Esophagus muscularis mucosa (tissue), 4 donors: ENCODE results near the gene AGAP3. TPM values are rescaled to one million over a fixed set of nuclear protein-coding genes. Genes with fewer than 3 reads are reported as not detected.
"Not testable (repeated sequence)": the region's sequence is repeated elsewhere in the genome, so short reads cannot be mapped to it uniquely, and the experiment has no call there.

ENCODE experiments used
- DNase-seq: peaks from one replicate; pipeline ENCODE4 v3.0.0-alpha.2; 2017; ENCODE audit errors: extremely low spot score
- H3K27ac ChIP-seq, 4 donors: fragments of 200-600 bp; sonication (generic); replicated peaks in 1 of 4; 1 replicate in 3 of 4; 2 replicates in 1 of 4; pipeline ENCODE4 v1.5.1; 2016 to 2019; ENCODE audit warnings: mild to moderate bottlenecking in 1 of 4
- H3K27me3 ChIP-seq, 4 donors: fragments of 200-600 bp; sonication (generic); one replicate each; pipeline versions ENCODE4 v1.5.1 to v1.6.0; 2016 to 2019
- H3K36me3 ChIP-seq, 4 donors: fragments of 200-600 bp; sonication (generic); one replicate each; pipeline ENCODE4 v1.5.1; 2016 to 2019
- H3K4me1 ChIP-seq, 4 donors: fragments of 200-600 bp; sonication (generic); one replicate each; pipeline ENCODE4 v1.5.1; 2016 to 2019
- H3K4me3 ChIP-seq, 4 donors: fragments of 200-600 bp; sonication (generic); 1 replicate in 2 of 4; 2 replicates in 2 of 4; pipeline ENCODE4 v1.5.1; 2016 to 2019; ENCODE audit warnings: mild to moderate bottlenecking in 4 of 4, moderate library complexity in 1 of 4
- H3K9me3 ChIP-seq, 4 donors: fragments of 200-600 bp; sonication (generic); 1 replicate in 3 of 4; 2 replicates in 1 of 4; pipeline ENCODE4 v1.5.1; 2016 to 2019
- CTCF ChIP-seq, 3 experiments: fragments of 200-600 bp in 2 of 3; fragments of 450-650 bp in 1 of 3; sonication (generic) in 2 of 3; IDR thresholded peaks; one replicate each; pipeline ENCODE4 v1.5.1; 2017 to 2019; ENCODE audit warnings: antibody characterized with exemption in 3 of 3, mild to moderate bottlenecking in 2 of 3, moderate library complexity in 1 of 3
- EP300 ChIP-seq: sonication (generic); formaldehyde crosslinking; IDR thresholded peaks from one replicate; pipeline ENCODE4 v1.6.1; 2017; ENCODE audit warnings: antibody characterized with exemption
- POLR2A ChIP-seq: fragments of 450-650 bp; IDR thresholded peaks from one replicate; pipeline ENCODE4 v1.6.1; 2017; ENCODE audit warnings: antibody characterized with exemption, moderate library complexity, mild to moderate bottlenecking, low read depth
- POLR2AphosphoS5 ChIP-seq, 2 donors: sonication (generic); formaldehyde crosslinking; IDR thresholded peaks; one replicate each; pipeline ENCODE4 v1.6.1; 2017; ENCODE audit warnings: antibody characterized with exemption in 2 of 2
- WGBS: methylation state at CpG from one replicate; pipeline ENCODE4 v1.1.5; 2018; 5-methylcytosine and 5-hydroxymethylcytosine counted together
- intact Hi-C: fragments of 100-400 bp; cut with DNase I; formaldehyde crosslinking; loops from one replicate; pipeline ENCODE4 v1.15.1; 2023
- total RNA-seq, 4 donors: library from RNA; depleted of rRNA; stranded (reverse); fragments of >200 nt; gene quantifications; one replicate each; pipeline versions ENCODE4 v1.1.0 to v1.2.1, GENCODE V29; 2016

Gene AGAP3
- total RNA-seq = 10 to 100 TPM; 33.8 to 71.2 (median 60.0) TPM

GRCh38 chr7:151085691-151086620 lies at the start of gene AGAP3:
Gene AGAP3 (plus strand): TSS chr7:151086475. CDS start chr7:151086742, 267 bp downstream.
- TF ChIP-seq CTCF (IDR thresholded peaks at IDR 0.05) = no peak
- peak; percentile 77 to 93 for TF ChIP-seq POLR2AphosphoS5 (IDR thresholded peaks at IDR 0.05)
- TF ChIP-seq POLR2A = peak; percentile 73
- intact Hi-C loops = no loop called here
- Histone ChIP-seq H3K36me3 (peaks cover 0 to 2% (median 0%) of the 10 kb centered on the region in 4 donors), H3K27ac (peak within 1 kb of the TSS; percentile 88 to 93 (median 90)), H3K4me3 (peak within 1 kb of the TSS; percentile 77 to 89 (median 80)), H3K9me3 (no peaks in the 10 kb centered on the region), H3K27me3 (no peaks in the 10 kb centered on the region), H3K4me1 (peaks cover 61 to 74% (median 71%) of the 10 kb centered on the region in 4 donors)
- DNase-seq = peak; percentile 96
- WGBS = 2% methylated on average over 20 of the region's 84 CpGs

GRCh38 chr7:151038951-151039849 lies 47.1 kb upstream of the AGAP3 start:
- Histone ChIP-seq H3K36me3 (peaks cover 24 to 78% (median 63%) of the 10 kb centered on the region in 4 donors), H3K27me3 (no peaks in the 10 kb centered on the region), H3K4me1 (peaks cover 17 to 19% (median 18%) of the 10 kb centered on the region in 4 donors), H3K27ac (peak overlapping the region; percentile 22 to 50 (median 28)), H3K4me3 (no peak overlapping the region), H3K9me3 (no peaks in the 10 kb centered on the region)
- no peak for TF ChIP-seq EP300
- no peak for TF ChIP-seq CTCF (IDR thresholded peaks at IDR 0.05)
- TF ChIP-seq POLR2AphosphoS5 (IDR thresholded peaks at IDR 0.05) = peak; percentile 48 to 53
- intact Hi-C loops = no loop called here
- DNase-seq = no peak
- 36% methylated on average over 12 of the region's 12 CpGs for WGBS

GRCh38 chr7:151039850-151040548 lies 46.3 kb upstream of the AGAP3 start:
- no peaks in the 10 kb centered on the region for H3K9me3 ChIP-seq
- no peak for DNase-seq
- 74% methylated on average over 18 of the region's 18 CpGs for WGBS
- peaks cover 17 to 19% (median 18%) of the 10 kb centered on the region in 4 donors for H3K4me1 ChIP-seq
- no peaks in the 10 kb centered on the region for H3K27me3 ChIP-seq
- H3K27ac ChIP-seq = no peak overlapping the region
- peaks cover 18 to 78% (median 64%) of the 10 kb centered on the region in 4 donors for H3K36me3 ChIP-seq
- H3K4me3 ChIP-seq = no peak overlapping the region
- intact Hi-C loops = no loop called here
- TF ChIP-seq POLR2A (no peak), CTCF (IDR thresholded peaks at IDR 0.05) (no peak), POLR2AphosphoS5 (IDR thresholded peaks at IDR 0.05) (no peak), EP300 (no peak)

- intact Hi-C loops = no loop called here
- Histone ChIP-seq H3K9me3 (no peaks in the 10 kb centered on the region), H3K27ac (no peak overlapping the region), H3K36me3 (peaks cover 14 to 78% (median 66%) of the 10 kb centered on the region in 4 donors), H3K4me1 (peaks cover 14 to 18% (median 17%) of the 10 kb centered on the region in 4 donors), H3K27me3 (no peaks in the 10 kb centered on the region), H3K4me3 (no peak overlapping the region)
- WGBS = 86% methylated on average over 15 of the region's 30 CpGs
- no peak for TF ChIP-seq POLR2A
- no peak for DNase-seq
These were observed 45.5 kb upstream of the AGAP3 start for GRCh38 chr7:151040616-151041375.

- H3K9me3 ChIP-seq, H3K27me3 ChIP-seq, DNase-seq, H3K27ac ChIP-seq, intact Hi-C loops, H3K4me3 ChIP-seq: not testable (repeated sequence)
- WGBS = 91% methylated on average over 10 of the region's 10 CpGs
- Histone ChIP-seq H3K36me3 (peaks cover 0 to 62% (median 51%) of the 10 kb centered on the region in 4 donors), H3K4me1 (peaks cover 13 to 30% (median 26%) of the 10 kb centered on the region in 4 donors)
These were observed 42.8 kb upstream of the AGAP3 start for GRCh38 chr7:151043449-151043848.
